CD4-positive, alpha-beta memory T cell (primary cell): ENCODE measurements around the gene ZBTB22. TPM values are rescaled to one million over a fixed set of nuclear protein-coding genes. Genes with fewer than 3 reads are reported as not detected.

ENCODE experiments used
- CTCF ChIA-PET: fragments of 350-600 bp; sonication (Branson Sonifier 250); formaldehyde crosslinking; loops from one replicate; lab custom pipeline; 2021; ENCODE audit warnings: inconsistent platforms; ENCODE audit not compliant: partially characterized antibody; lab: Charles Lee
- POLR2A ChIA-PET: fragments of 350-600 bp; sonication (Branson Sonifier 250); formaldehyde crosslinking; loops from one replicate; lab custom pipeline; 2021; ENCODE audit not compliant: partially characterized antibody; lab: Charles Lee
- DNase-seq, 5 donors: peaks; one replicate each; pipeline versions ENCODE4 v3.0.0 to v3.0.0-alpha.2; 2020 to 2022; ENCODE audit warnings: mixed read lengths in 1 of 5
- H3K27ac ChIP-seq: one replicate; pipeline ENCODE4 v1.7.0; 2013; ENCODE audit warnings: low read depth, low read length
- H3K27me3 ChIP-seq: 2 replicates; pipeline ENCODE4 v1.7.0; 2013; ENCODE audit warnings: mild to moderate bottlenecking, low read length, moderate library complexity; ENCODE audit not compliant: insufficient read depth
- H3K36me3 ChIP-seq: 2 replicates; pipeline ENCODE4 v1.7.0; 2013; ENCODE audit warnings: mild to moderate bottlenecking, low read length, moderate library complexity; ENCODE audit not compliant: insufficient read depth
- H3K4me1 ChIP-seq: 2 replicates; pipeline ENCODE4 v1.7.0; 2013; ENCODE audit warnings: mild to moderate bottlenecking, low read length, moderate library complexity; ENCODE audit not compliant: insufficient read depth
- H3K4me3 ChIP-seq, 2 donors: one replicate each; pipeline ENCODE4 v1.7.0; 2013; ENCODE audit warnings: low read length in 2 of 2, mild to moderate bottlenecking in 1 of 2
- H3K9me3 ChIP-seq, 2 donors: one replicate each; pipeline ENCODE4 v1.7.0; 2013; ENCODE audit warnings: low read length in 2 of 2, control low read depth in 1 of 2; ENCODE audit not compliant: control insufficient read depth in 1 of 2
- H3K27ac Mint-ChIP-seq, 7 donors: one replicate each; pipeline ENCODE4 v1.8.0; 2020 to 2021; ENCODE audit warnings: mixed read lengths in 7 of 7, mild to moderate bottlenecking in 6 of 7, inconsistent platforms in 3 of 7, moderate library complexity in 3 of 7
- H3K27me3 Mint-ChIP-seq, 2 donors: one replicate each; pipeline ENCODE4 v1.8.0; 2020 to 2021; ENCODE audit warnings: mixed read lengths in 2 of 2
- H3K36me3 Mint-ChIP-seq, 2 donors: one replicate each; pipeline ENCODE4 v1.8.0; 2020 to 2021; ENCODE audit warnings: mixed read lengths in 2 of 2, inconsistent platforms in 1 of 2, mild to moderate bottlenecking in 1 of 2
- H3K4me1 Mint-ChIP-seq, 4 donors: one replicate each; pipeline ENCODE4 v1.8.0; 2020 to 2021; ENCODE audit warnings: mixed read lengths in 4 of 4, mild to moderate bottlenecking in 1 of 4
- H3K4me3 Mint-ChIP-seq, 8 donors: one replicate each; pipeline ENCODE4 v1.8.0; 2020 to 2021; ENCODE audit warnings: mixed read lengths in 8 of 8, mild to moderate bottlenecking in 7 of 8, moderate library complexity in 6 of 8, inconsistent platforms in 3 of 8
- H3K9me3 Mint-ChIP-seq, 8 donors: one replicate each; pipeline ENCODE4 v1.8.0; 2020 to 2021; ENCODE audit warnings: mixed read lengths in 8 of 8, mild to moderate bottlenecking in 5 of 8, inconsistent platforms in 3 of 8, moderate library complexity in 1 of 8
- intact Hi-C: fragments of 100-400 bp; cut with micrococcal nuclease; formaldehyde crosslinking; loops from one replicate; pipeline ENCODE4 v1.15.1; 2023
- polyA plus RNA-seq, 2 donors: library from polyadenylated mRNA; unstranded; fragments of 300-500 nt; fragmentation: Illumina TruSeq; gene quantifications; one replicate each; pipeline ENCODE4 v1.2.3, GENCODE V29; 2021
- total RNA-seq, 2 experiments: library from RNA; stranded (reverse); gene quantifications; one replicate each; pipeline ENCODE4 v1.2.3, GENCODE V29; 2021

ZBTB22 gene
- total and polyA plus RNA-seq, 4 experiments from 2014 or later, result 15.3 to 28.7 (median 23.5) TPM

GRCh38 chr6:33273129-33273923 is 44.2 kb downstream of the ZBTB22 start:
- H3K36me3 ChIP-seq, result peaks cover 39% of the 10 kb centered on the region
- no peaks in the 10 kb centered on the region for H3K9me3 ChIP-seq
- Mint-ChIP-seq H3K27me3 (no peaks in the 10 kb centered on the region), H3K4me1 (peaks cover 45 to 87% (median 68%) of the 10 kb centered on the region in 4 donors), H3K27ac (peak overlapping the region; percentile 97 to 100 (median 99)), H3K9me3 (peaks cover 0 to 5% (median 0%) of the 10 kb centered on the region in 8 donors), H3K4me3 (peak overlapping the region; percentile 96 to 100 (median 98)), H3K36me3 (peaks cover 33 to 74% of the 10 kb centered on the region in 2 donors)
- intact Hi-C loops, result loop anchor here (5.0 to 10.0 kb wide), 3 partner anchors 144 to 1299 kb away; partner anchors contain the start of genes CUTA and DXO
- ChIA-PET POLR2A (interaction anchor here (0.8 to 8.5 kb wide), 14 partner anchors 9 to 304 kb away, joined by 3 to 220 read pairs (median 25); partner anchors contain the start of genes BRD2, CUTA, PFDN6 and RGL2), CTCF (interaction anchor here (2.5 kb wide), 1 partner anchor 72 kb away, joined by 15 read pairs; no protein-coding TSS in a partner anchor)
- peaks cover 72% of the 10 kb centered on the region for H3K4me1 ChIP-seq
- peak overlapping the region; percentile 85 for H3K27ac ChIP-seq
- peak overlapping the region; percentile 75 to 90 for H3K4me3 ChIP-seq
- no peaks in the 10 kb centered on the region for H3K27me3 ChIP-seq
- no peak for DNase-seq

GRCh38 chr6:33272275-33273128 is 45.0 kb downstream of the ZBTB22 start:
- Histone ChIP-seq H3K4me3 (peak overlapping the region; percentile 75 to 90), H3K4me1 (peaks cover 64% of the 10 kb centered on the region), H3K36me3 (peaks cover 48% of the 10 kb centered on the region), H3K9me3 (no peaks in the 10 kb centered on the region), H3K27ac (peak overlapping the region; percentile 85), H3K27me3 (no peaks in the 10 kb centered on the region)
- H3K36me3 Mint-ChIP-seq, result peaks cover 40 to 77% of the 10 kb centered on the region in 2 donors
- H3K27ac Mint-ChIP-seq, result peak overlapping the region; percentile 97 to 100 (median 99)
- peaks cover 44 to 81% (median 63%) of the 10 kb centered on the region in 4 donors for H3K4me1 Mint-ChIP-seq
- ChIA-PET POLR2A (interaction anchor here (0.5 to 5.4 kb wide), 35 partner anchors 8 to 1301 kb away, joined by 3 to 116 read pairs (median 8); partner anchors contain the start of genes BAK1, BRD2, CUTA and DXO), CTCF (interaction anchor here (1.1 to 4.7 kb wide), 9 partner anchors 11 to 118 kb away, joined by 3 to 35 read pairs (median 10); partner anchors contain the start of genes PFDN6, RGL2, WDR46 and ZBTB22)
- peaks cover 0 to 5% (median 0%) of the 10 kb centered on the region in 8 donors for H3K9me3 Mint-ChIP-seq
- DNase-seq, result peak in 2 of 5 donors; percentile 25 to 46
- peak overlapping the region; percentile 96 to 100 (median 98) for H3K4me3 Mint-ChIP-seq
- intact Hi-C loops, result loop anchor here (1.0 to 10.0 kb wide), 4 partner anchors 72 to 1298 kb away; partner anchors contain the start of genes CUTA, DXO, RXRB and SLC39A7
- no peaks in the 10 kb centered on the region for H3K27me3 Mint-ChIP-seq

DNA sequence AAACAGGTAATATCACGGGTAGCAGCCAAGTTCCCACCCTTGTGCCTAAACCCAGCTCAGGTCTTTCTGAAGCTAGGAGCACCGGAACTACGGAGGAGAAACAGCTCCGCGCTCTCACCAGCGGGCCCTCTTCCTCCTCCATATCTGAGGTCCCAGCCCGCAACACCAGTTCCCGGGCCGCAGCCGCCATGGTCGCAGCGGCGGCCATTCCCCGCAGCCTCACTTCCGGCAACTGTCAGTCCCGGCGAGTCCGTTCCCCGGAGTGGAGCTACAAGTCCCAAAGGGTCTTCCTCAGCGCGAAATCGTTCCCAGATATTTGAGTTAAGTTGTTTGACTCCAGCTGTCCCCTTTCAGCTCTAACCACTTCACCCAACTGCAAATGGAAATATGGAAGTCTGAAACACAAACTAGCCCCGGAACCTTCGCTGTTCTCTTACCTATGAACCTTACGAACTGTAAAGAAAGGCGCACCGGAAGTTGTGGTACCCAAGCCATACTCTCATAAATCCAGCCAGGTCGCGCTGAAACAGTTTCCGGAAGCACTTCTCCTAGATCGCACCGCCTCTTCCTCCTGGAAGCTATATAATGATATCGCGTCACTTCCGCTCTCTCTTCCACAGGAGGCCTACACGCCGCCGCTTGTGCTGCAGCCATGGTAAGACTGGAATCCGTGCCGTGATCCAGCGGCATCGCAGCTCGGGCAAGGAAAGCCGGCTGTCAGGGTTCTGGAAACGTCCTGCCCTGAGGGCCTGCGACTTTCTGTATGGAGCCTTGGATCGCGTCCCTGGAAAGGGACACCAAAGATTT is 45.9 kb downstream of the ZBTB22 start, which contains the start of the genes RPS18 and VPS52:
RPS18 (plus strand) TSS at position 608 of the 807 bp plus-strand sequence; CDS start at position 653, 45 bp downstream.
VPS52 (minus strand) TSS at position 409 of the 807 bp plus-strand sequence; CDS start at position 208, 201 bp downstream.
- peak within 1 kb of the TSS; percentile 97 to 100 (median 99) for H3K27ac Mint-ChIP-seq
- H3K4me1 Mint-ChIP-seq, result peaks cover 43 to 78% (median 61%) of the 10 kb centered on the region in 4 donors

GRCh38 chr6:33271117-33271467 is 46.5 kb downstream of the ZBTB22 start:
- Histone ChIP-seq H3K9me3 (no peaks in the 10 kb centered on the region), H3K36me3 (peaks cover 60% of the 10 kb centered on the region), H3K27me3 (no peaks in the 10 kb centered on the region), H3K4me1 (peaks cover 57% of the 10 kb centered on the region), H3K27ac (peak overlapping the region; percentile 85), H3K4me3 (peak overlapping the region; percentile 75 to 90)
- peaks cover 37 to 72% (median 55%) of the 10 kb centered on the region in 4 donors for H3K4me1 Mint-ChIP-seq
- peaks cover 46 to 82% of the 10 kb centered on the region in 2 donors for H3K36me3 Mint-ChIP-seq
- no peaks in the 10 kb centered on the region for H3K27me3 Mint-ChIP-seq
- DNase-seq, result no peak
- POLR2A ChIA-PET, result interaction anchor here (0.8 to 5.4 kb wide), 33 partner anchors 9 to 1299 kb away, joined by 3 to 116 read pairs (median 8); partner anchors contain the start of genes BAK1, BRD2, CUTA and DXO
- intact Hi-C loops, result loop anchor here (1.0 to 10.0 kb wide), 9 partner anchors 18 to 1296 kb away; partner anchors contain the start of genes CUTA, DXO, KIFC1 and PFDN6
- H3K27ac Mint-ChIP-seq, result peak overlapping the region; percentile 97 to 100 (median 99)
- CTCF ChIA-PET, result interaction anchor here (1.0 to 4.7 kb wide), 10 partner anchors 10 to 120 kb away, joined by 3 to 35 read pairs (median 10); partner anchors contain the start of genes PFDN6, RGL2, TAPBP and WDR46
- peak overlapping the region; percentile 96 to 100 (median 98) for H3K4me3 Mint-ChIP-seq
- peaks cover 0 to 5% (median 0%) of the 10 kb centered on the region in 8 donors for H3K9me3 Mint-ChIP-seq

More for the DNA sequence above, 45.9 kb downstream of the ZBTB22 start, which contains the start of the genes RPS18 and VPS52:
- POLR2A ChIA-PET, result interaction anchor here (0.5 to 5.4 kb wide), 38 partner anchors 9 to 1300 kb away, joined by 3 to 116 read pairs (median 7); partner anchors contain the start of genes BAK1, BRD2, CUTA and DXO
- DNase-seq, result peak; percentile 95 to 98 (median 96)
- Histone ChIP-seq H3K4me3 (peak within 1 kb of the TSS; percentile 75 to 90), H3K9me3 (no peaks in the 10 kb centered on the region), H3K27ac (peak within 1 kb of the TSS; percentile 85), H3K36me3 (peaks cover 56% of the 10 kb centered on the region), H3K4me1 (peaks cover 62% of the 10 kb centered on the region), H3K27me3 (no peaks in the 10 kb centered on the region)
- intact Hi-C loops, result loop anchor here (1.0 to 10.0 kb wide), 10 partner anchors 18 to 1297 kb away; partner anchors contain the start of genes CUTA, DXO, KIFC1 and PFDN6
- CTCF ChIA-PET, result interaction anchor here (0.5 to 4.7 kb wide), 11 partner anchors 10 to 119 kb away, joined by 3 to 35 read pairs (median 9); partner anchors contain the start of genes PFDN6, RGL2, TAPBP and WDR46
- Mint-ChIP-seq H3K27me3 (no peaks in the 10 kb centered on the region), H3K36me3 (peaks cover 46 to 82% of the 10 kb centered on the region in 2 donors), H3K4me3 (peak within 1 kb of the TSS; percentile 96 to 100 (median 98)), H3K9me3 (peaks cover 0 to 5% (median 0%) of the 10 kb centered on the region in 8 donors)
